ENCODE results near the gene DCPS.
"Not testable (repeated sequence)": the region's sequence is repeated elsewhere in the genome, so short reads cannot be mapped to it uniquely, and the experiment has no call there.

Gene DCPS

GRCh38 chr11:126345283-126345682, 41.4 kb downstream of the DCPS start:
- DNase-seq (ENCODE audit: low read depth, low spot score): no peak

GRCh38 chr11:126345759-126346585, 42.1 kb downstream of the DCPS start:
- DNase-seq (ENCODE audit: low read depth, low spot score): no peak

GRCh38 chr11:126346586-126346940, 42.7 kb downstream of the DCPS start:
- no peak for DNase-seq (ENCODE audit: low read depth, low spot score)

GRCh38 chr11:126346946-126347345, 43.1 kb downstream of the DCPS start:
- DNase-seq (ENCODE audit: low read depth, low spot score): not testable (repeated sequence)

DNA sequence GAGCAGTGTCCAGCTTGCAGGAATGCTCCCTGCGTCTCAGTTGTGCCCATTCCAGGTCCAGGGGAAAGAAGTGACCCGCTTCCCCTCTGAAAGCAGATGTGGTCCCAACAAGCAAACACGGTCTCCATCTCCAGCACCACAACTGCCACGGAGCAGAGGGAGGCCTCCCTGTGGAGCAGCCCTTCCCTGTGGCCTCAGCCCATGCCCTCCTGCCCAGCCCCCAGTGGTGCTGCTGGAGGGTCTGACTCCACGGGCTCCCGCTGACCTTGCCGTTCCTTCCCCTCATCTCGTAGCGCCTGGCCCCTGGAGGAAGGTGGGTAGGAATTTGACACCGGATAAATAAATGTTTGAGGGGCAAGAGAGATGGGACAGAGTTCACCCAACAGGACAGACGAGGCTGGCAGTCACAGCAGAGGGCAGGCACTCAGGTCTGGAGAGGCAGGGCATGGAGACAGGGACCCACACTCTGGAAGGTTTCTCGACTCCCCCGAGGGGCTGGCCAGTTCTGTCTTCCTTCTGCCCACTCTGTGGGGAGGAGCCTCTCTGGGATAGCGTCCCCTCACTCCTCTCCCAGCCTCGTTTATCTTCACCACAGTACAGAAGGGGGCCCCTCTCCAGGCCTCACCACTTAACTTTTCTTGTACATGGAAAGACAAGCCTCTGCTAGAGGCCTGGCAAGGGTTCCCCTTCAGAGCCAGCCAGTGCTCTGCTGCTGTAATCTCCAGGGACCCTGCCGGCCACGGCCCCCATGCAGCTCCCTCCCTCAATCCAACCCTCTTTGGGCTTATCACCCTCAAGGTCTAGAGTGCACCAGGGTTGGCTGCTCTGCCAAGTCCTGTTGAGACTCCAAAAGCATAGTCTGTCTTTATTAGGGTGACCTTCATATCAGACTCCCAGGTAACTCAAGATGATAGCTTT, 44.1 kb downstream of the DCPS start:
- no peak for DNase-seq (ENCODE audit: low read depth, low spot score)

DNA sequence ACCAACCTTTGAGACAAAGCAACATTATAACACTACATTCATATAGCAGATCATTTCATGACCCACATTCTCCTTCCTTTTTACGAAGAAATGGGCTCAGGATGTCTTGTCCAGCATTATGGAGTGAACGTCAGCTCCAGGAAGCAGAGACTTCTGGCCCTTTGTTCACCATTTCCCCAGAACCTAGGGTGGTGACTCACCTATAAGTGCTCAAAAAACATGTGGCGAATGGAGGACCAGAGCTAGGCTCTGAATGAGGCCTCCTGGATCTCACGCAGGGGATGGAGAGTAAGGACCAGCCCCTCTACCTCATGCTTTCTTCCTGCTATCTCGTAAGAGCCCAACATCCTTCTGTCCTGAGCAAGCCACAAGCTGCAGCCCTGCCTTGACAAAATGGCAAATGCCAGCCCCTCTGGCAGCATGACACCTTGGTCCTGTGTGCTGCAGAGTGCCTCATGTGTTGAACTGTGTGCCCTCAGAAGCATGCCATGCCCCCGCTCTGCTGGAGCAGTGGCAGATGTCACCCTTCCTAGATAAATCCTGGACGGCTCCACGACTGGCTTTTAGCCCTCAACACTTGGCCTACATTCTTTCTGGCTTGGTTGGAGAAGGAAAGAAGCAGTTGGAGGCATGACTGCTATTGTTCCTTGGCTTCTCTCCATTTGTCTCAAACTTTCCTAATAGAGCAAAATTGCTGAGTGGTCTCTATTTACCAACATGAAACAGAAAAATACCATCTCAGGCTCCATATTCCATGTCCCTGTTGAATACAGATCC, 45.1 kb downstream of the DCPS start:
- no peak for DNase-seq (ENCODE audit: low read depth, low spot score)

GRCh38 chr11:126350836-126351235, 47.0 kb downstream of the DCPS start:
- DNase-seq (ENCODE audit: low read depth, low spot score): no peak

- DNase-seq (ENCODE audit: low read depth, low spot score): no peak
These were observed 48.3 kb downstream of the DCPS start for GRCh38 chr11:126352163-126352562.

GRCh38 chr11:126352934-126353801, 49.3 kb downstream of the DCPS start:
- DNase-seq (ENCODE audit: low read depth, low spot score): no peak

- DNase-seq (ENCODE audit: low read depth, low spot score): no peak
These were observed 50.9 kb downstream of the DCPS start for GRCh38 chr11:126354631-126355323.

GRCh38 chr11:126355324-126355925, 51.6 kb downstream of the DCPS start, which contains the start of gene ST3GAL4:
Gene ST3GAL4, plus strand, starts transcription at chr11:126355686. Its CDS starts 50,470 bp downstream, at chr11:126406156.
- DNase-seq (ENCODE audit: low read depth, low spot score): peak; percentile 24

DNA sequence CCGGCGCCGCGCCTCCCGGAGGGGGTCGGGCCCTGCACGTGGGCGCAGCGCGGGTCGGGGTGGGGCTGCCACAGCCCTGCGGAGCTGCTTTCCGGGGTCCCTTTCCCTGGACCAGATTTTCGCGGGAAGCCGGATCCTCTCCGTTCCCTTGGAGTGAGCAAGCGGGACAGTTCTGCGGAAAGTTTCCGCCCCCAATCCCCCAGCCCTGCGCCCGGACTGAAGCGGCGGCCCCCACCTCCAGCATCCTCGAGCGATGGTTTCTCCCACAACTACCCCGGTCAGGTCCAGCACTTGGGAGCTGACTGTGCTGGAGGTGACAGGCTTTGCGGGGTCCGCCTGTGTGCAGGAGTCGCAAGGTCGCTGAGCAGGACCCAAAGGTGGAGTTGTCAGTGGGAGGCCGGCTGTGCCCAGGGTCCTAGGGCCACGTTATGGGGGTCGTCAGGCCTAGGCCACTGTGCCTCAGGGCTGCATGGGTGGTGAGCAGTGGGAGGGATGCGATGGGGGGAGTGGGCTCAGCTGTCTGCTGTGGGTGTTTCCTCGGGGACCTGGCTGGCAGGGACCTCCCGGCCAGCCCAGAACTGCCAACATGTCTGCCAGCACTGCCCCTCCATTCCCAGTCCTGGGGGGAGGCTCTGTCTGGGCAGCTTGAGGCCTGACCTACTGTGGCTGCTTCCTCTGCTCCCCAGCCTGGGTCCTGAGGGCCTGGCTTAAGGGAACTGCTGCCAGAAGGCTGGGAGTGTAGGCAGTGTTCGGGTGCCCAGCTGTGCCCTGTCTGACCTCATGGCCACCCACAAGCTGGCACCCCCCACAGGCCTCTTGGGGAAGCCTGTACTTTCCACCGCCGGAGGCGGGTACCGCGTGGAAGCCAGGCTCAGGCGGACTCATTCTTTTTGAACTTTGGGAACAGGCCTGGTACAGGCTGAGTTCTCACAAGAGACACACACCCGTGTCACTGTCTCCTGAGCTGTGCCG, 52.4 kb downstream of the DCPS start:
- no peak for DNase-seq (ENCODE audit: low read depth, low spot score)

DNA sequence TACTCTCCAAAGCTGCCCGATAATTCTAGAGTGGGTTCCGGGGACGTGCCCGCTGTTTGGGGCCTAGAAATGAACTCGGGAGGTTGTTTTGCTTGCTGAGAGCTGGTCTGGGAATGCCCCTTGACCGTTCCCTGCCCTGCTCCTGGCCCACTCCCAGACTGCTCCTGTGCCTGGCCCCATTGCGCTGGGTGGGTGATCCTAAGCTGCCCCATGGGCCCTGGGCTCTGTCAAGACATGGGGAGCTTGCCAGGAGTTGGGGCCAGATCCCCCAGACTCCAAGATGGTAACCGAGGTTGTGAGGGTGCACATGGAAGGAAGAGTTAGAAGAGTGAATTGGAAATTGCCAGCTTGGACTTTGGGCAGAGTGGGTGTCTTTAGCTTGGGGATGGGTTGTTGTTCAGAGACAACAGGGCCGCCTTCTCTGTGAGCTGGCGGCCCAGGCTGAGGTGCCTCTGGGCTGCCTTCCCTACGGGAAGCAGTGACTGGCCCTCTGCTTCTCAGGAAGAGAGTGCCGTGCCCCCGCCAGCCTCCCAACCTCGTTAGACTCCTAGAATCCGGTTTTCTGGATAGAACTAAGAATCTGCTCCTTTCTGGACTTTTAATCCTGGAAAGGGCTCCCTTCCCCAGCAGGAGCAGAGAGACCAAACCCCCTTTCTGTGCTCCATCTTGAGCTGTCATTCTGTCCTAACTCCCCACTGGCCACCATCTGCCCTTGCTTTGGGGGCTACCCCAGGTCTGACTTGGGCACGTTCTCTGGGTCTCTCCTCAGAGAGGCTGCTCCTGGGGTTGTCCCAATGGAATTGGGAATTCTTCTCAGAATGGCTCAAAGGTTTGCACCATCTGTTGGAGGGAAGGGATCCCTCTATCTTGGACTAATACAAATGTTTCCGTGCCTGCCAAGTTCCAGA, 53.4 kb downstream of the DCPS start:
- DNase-seq (ENCODE audit: low read depth, low spot score): no peak

- no peak for DNase-seq (ENCODE audit: low read depth, low spot score)
These were observed 54.3 kb downstream of the DCPS start for GRCh38 chr11:126357969-126358762.

DNA sequence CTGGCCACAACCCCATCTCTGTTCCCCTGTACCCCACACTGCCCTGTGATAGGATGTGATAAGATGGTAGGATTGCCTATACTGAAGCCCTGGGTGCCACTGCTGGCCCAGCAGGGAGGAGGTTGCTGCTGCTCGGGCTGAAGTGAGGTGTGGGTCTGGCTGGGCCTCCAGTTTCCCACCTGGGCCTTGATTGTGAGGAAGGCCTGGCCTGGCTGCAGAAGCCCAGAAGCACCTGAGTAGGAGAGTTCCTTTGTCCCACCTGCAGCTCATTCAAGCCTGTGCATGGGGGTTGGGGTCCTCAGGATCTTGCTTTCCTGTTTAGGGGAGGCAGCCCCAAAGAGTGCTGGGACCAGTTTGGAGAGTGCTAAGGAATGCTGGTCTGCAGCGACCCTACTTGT, 54.9 kb downstream of the DCPS start:
- DNase-seq (ENCODE audit: low read depth, low spot score): no peak

GRCh38 chr11:126359431-126360048, 55.7 kb downstream of the DCPS start:
- no peak for DNase-seq (ENCODE audit: low read depth, low spot score)
